ENCODE data around the gene BCAN. TPM values are rescaled to one million over a fixed set of nuclear protein-coding genes. Genes with fewer than 3 reads are reported as not detected.

Gene BCAN
- total RNA-seq, 1 donor from 2014 or later = 1.5 TPM

DNA sequence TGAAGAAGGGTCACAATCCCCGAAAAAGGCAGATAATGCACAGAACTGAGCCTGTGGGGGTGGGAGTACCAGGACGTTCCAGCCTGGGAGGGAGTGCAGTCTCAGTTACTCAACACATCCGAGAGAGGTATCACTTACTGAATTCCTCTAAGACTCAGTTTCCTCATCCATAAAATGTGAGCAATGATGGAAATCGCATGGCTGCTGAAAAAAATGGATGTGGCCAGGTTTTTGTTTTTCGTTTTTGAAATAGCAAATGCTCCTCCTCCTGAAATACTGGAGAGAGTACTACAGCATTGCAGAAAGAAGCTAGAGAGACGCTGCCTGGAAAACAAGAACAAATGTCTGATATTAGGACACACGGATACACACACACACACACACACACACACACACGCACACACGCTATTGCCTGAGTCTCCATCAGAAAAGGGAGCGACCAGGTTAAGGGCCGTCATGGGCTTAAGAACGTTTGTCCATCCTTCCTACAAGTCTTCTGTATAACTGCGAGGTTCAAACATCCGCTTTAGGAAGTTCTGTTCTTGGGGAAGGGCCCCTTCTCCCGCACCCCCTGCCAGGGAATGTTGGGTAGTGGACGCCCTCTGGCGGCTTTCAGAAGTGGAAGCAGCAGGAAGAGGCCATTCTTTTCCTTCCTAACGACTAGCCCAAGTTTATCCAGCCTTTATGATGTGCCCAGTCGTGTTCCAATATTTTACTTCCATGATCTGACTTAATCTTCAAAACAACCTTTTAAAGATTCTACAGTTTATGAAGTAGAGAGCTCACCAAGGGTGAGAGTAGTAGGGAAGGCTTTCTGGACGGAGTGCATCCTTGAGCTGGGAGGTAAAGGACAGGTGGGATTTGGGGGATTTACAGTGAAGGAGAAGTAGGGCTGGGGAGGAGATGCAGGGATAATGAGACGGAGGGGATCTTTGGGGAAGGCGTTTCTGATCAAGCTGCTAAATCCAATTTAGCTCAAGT lies 36.0 kb downstream of the BCAN start:
- peak; percentile 95 for DNase-seq

DNA sequence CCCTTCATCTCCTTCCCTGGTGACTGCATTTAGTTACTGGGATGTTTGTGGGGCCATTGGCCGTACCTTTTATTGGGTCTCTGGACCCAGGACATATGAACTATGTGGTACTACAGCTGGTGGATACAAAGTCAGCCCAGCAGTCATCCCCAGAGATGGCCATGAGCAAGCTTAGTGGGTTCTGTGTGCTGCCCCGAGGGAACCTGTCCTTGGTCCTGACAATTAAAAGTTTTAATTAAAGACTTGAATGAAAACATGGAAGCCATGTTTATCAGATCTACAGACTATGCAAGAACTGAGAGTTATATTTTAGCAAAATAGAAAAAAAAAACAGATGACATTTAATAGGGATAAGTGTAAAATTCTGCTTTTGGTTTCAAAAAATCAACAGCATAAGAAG lies 38.1 kb downstream of the BCAN start:
- DNase-seq = no peak

- no peak for DNase-seq
These were observed 39.5 kb downstream of the BCAN start for GRCh38 chr1:156681196-156681960.

- DNase-seq = no peak
These were observed 40.4 kb downstream of the BCAN start for GRCh38 chr1:156682166-156682890.

GRCh38 chr1:156684227-156684782 lies 42.4 kb downstream of the BCAN start:
- DNase-seq = no peak

DNA sequence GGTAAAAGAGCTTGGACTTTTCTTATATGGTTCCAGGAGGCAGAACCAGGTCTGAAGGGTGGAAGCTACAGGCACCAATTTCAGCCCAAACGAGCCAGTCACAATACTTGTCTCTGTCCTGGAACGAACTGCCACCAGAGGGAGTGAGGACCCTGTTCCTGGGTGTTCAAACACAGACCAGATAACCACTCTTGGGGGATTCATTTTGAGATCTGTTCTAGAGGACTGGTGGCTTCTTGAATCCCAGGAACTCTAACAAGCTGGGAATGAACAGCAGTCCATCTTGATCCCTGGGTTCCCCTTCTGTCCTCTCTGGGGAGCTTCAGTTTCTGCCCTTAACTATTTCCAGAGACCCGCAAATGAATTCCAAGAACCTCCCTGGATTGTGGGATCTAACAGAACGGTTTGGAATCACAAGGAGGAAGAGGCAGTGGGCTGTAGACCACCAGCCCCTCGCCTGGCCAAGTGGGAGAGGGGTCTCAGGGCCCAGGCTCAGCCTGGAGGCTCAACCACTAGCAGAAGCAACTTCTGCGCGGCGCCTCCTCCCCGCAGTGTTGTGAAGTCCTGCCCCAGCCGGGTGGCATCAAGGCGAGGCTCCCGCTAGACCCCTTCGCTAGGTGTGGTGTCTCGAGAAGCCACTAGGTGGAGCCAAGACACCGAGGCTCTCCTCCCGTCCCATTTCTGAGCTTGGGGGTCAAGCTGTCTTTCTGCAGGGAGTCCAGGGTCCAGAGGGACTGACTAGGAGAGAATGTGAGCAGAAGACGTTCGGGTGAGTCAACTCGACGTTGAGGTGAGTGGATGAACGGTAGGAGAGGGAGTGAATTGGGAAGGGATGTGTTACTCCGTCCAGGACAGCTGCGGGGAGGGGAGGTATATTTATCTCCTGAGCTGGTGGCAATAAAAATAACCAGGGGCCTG lies 47.4 kb downstream of the BCAN start:
- DNase-seq = peak; percentile 93

DNA sequence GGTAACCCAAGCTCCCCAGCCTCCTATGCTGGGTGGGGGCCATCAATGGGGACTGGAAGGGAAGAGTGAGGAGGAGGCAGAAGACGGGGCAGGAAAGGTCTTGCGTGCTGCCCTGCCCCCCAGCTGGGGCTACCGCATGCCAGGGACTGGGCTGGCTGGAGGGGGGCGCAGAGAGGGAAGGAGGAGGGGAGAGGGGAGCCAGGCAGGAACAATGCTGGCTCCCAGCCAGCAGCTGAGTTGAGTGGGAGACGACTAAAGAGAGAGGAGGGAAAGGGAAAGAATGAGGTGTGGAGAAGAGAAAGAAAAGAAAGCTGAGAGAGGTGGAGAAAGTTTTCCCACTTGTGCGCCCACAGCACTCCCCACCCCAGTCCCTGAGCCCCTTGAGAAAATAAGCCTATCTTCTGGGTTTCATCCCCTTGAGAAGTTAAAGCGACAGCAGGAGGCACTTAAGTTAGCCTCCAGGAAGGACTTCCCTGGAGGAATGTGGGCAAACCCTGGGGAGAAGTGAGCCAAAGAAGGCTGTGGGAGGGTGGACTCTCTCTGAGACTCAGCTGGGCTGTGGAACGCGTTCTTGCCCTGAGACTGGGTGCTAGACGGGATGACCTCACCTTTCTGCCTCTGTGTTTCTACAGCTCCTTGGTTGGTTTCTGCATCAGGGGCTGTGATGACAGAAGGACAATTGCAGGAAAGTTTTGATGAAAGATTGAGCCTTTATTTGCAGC lies 48.2 kb downstream of the BCAN start:
- peak; percentile 78 for DNase-seq

GRCh38 chr1:156690675-156691036 lies 48.7 kb downstream of the BCAN start:
- DNase-seq = no peak

- peak; percentile 11 for DNase-seq
These were observed 49.3 kb downstream of the BCAN start for GRCh38 chr1:156691191-156691590.

DNA sequence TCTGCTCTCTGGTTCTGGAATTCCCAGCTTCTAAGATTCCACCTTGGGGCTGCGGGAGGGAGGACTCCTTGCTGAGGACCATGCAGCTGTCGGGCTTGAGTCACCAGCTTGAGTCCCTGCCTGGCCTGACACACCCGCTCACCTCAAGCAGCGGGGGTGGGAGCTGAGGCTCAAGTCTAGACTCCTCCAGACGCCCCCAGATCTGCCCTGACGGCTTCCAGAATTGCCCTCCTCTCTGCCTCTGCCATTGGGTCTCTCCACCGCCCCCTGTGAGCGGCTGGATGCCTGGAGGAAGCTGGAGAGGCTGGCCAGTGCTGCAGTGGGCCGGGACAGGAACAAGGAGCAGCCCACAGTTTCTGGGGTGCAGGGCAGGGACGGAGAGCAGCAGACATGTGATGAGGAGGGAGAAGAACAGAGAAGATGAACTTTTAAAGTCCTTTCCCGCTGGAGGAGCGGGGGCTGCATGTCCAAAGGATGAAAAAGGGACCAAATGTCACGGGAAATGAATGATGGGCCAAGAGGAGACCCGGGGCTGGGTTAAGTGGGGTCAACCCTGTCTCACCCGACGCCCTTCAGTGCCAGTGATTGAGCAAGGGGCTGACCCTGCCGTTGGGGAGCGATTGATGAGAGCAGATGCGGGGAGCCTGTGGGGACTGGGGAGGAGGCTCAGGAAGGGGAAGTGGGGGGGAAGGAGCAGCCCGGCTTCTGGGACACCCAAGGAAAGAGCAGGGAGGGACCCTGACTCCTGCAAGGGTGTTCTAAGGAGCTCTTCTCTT lies 49.9 kb downstream of the BCAN start:
- peak; percentile 69 for DNase-seq

- peak; percentile 48 for DNase-seq
These were observed 50.6 kb downstream of the BCAN start for GRCh38 chr1:156692441-156692924.

DNA sequence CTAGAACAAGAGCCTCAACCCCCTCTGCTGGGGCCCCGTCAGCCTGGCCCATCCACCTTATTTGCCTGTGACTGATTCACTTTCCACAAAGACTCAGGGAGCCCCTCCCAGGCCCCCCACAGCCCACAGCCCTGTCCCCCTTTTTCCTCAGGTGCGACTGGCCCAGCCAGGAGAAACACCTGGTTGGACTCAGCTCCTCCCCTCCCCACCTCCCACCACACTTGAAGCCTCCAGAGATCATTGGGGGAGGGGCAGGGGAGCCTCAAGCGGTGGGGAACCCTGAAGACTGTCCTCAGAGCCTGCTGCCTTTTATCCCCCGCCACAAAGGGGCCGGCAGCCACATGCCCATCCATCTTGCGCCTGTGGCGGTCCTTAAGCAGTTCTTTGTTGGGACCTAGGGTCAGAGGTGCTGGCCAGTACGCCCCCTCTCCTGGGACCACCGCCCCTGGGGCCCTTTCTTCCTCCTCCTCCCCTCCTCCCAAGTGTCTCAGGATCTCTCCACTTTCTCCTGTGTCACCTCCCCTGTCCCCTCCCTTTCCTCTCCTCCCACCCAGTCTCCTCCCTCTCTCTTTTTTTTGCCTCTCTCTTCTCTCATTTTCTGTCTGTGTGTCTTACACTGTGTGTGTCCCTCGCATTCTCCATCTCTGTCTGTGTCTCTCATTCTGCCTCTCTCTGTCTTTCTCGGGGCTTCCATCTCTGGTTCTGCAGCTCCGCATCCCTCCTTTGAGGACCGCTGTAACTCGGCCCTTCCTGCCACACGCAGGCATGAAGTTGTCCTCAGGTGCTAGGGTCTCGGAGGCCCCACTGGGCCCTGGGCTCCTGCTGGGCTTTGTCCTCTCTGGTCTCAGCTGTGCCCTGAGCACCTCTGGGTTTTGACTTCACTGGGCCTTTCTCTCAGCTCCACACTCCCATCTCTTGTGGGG lies 51.3 kb downstream of the BCAN start:
- peak; percentile 83 for DNase-seq

- DNase-seq = peak; percentile 30
These were observed 52.2 kb downstream of the BCAN start for GRCh38 chr1:156693848-156694689.

DNA sequence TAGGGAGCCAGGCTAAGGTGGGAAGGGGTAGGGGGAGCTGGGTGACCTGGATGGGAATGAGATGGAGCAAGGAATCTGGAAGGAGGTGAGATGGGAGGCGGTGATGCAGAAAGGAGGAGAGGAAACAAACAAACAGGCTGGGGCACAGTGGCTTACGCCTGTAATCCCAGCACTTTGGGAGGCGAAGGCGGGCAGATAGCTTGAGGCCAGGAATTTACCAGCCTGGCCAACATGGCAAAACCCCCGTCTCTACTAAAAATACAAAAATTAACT lies 52.7 kb downstream of the BCAN start:
- no peak for DNase-seq

DNA sequence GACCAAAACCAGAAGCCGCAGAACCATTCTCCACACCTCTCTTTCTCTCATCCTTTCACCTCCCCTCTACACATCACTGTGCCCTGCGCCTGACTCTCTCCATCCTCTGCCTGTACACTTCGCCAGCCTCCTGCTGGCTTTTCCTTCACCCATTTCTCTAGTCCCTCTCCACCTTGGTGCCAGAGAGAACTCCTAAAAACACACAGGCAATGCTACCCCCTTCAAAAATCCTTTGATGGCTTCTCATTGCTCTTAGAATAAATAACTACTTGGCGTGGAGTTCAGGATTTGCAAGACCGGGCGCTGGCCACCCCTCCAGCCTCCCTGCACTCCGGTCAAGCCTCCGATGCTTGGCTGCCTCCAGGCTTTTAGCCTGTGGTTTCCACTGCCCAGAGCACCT lies 54.8 kb downstream of the BCAN start:
- no peak for DNase-seq

DNA sequence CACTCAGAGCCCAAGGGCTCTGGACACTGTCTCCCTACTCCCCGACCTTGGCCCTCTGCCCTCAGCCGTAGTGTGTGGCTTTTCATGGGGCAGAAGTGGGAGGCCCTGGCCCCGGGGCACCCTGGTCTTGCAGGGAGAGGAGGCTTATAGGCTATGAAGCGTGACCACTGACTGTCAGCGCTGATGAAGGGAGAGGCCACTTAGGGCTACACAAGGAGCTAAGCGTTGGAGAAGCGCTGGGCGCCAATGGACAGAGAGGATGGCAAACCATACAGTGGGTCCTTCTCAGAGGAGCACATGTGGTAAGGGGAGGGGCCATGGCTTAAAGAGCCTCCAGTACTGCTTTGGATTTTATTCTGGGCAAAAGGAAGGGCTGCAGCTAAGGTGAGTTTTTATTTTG lies 55.6 kb downstream of the BCAN start:
- no peak for DNase-seq

GRCh38 chr1:156698995-156699394 lies 57.1 kb downstream of the BCAN start:
- no peak for DNase-seq

Measured in tongue (tissue), 2 donors.